SJCRH30 (cell line): Measurements from ENCODE around the gene KLHDC1. TPM values are rescaled to one million over a fixed set of nuclear protein-coding genes. Genes with fewer than 3 reads are reported as not detected.
A peak's percentile ranks its signal among the peaks of the same experiment; 100 is the strongest.
"Not testable (repeated sequence)": the region's sequence is repeated elsewhere in the genome, so short reads cannot be mapped to it uniquely, and the experiment has no call there.

Source experiments
- DNase-seq, 2 experiments: peaks; one replicate each; pipeline ENCODE4 v3.0.0-alpha.2; 2015 to 2020
- H3K27ac ChIP-seq: fragments of 250-450 bp; sonication (Bioruptor Pico); 2 replicates; pipeline ENCODE4 v1.5.1; 2020; ENCODE audit warnings: mild to moderate bottlenecking, moderate library complexity
- H3K27me3 ChIP-seq: fragments of 250-450 bp; sonication (Bioruptor Pico); 2 replicates; pipeline ENCODE4 v1.5.1; 2020; ENCODE audit warnings: mild to moderate bottlenecking, moderate library complexity
- H3K36me3 ChIP-seq: fragments of 250-450 bp; sonication (Bioruptor Pico); 2 replicates; pipeline ENCODE4 v1.5.1; 2020; ENCODE audit warnings: mild to moderate bottlenecking, moderate library complexity
- H3K4me1 ChIP-seq: fragments of 250-450 bp; sonication (Bioruptor Pico); 2 replicates; pipeline ENCODE4 v1.5.1; 2020; ENCODE audit warnings: mild to moderate bottlenecking, moderate library complexity
- H3K4me3 ChIP-seq: fragments of 250-450 bp; sonication (Bioruptor Pico); 2 replicates; pipeline ENCODE4 v1.5.1; 2020; ENCODE audit warnings: mild to moderate bottlenecking, moderate library complexity
- H3K9me3 ChIP-seq: fragments of 250-450 bp; sonication (Bioruptor Pico); replicated peaks from 2 replicates; pipeline ENCODE4 v1.5.1; 2020; ENCODE audit warnings: mild to moderate bottlenecking, moderate library complexity
- total RNA-seq: library from RNA; depleted of rRNA; stranded (reverse); fragments of >200 nt; shearing (Covaris generic); gene quantifications from 2 replicates; pipeline ENCODE4 v1.2.3, GENCODE V29; 2014

The KLHDC1 gene
- total RNA-seq, 1 experiment from 2014 or later, result 0.32 TPM

- Histone ChIP-seq H3K27me3 (no peaks in the 10 kb centered on the region), H3K27ac (peak overlapping the region; percentile 82; the same call in 1 of the 2 replicates), H3K4me1 (peaks cover 3% of the 10 kb centered on the region; the same call in 1 of the 2 replicates), H3K4me3 (peak overlapping the region; percentile 86), H3K9me3 (no peaks in the 10 kb centered on the region), H3K36me3 (no peaks in the 10 kb centered on the region)
- DNase-seq, result peak in 1 of 2 experiments; percentile 33
Observed at GRCh38 chr14:49766839-49767238, 73.9 kb downstream of the KLHDC1 start.

GRCh38 chr14:49767270-49767570, 74.3 kb downstream of the KLHDC1 start:
- no peaks in the 10 kb centered on the region for H3K9me3 ChIP-seq
- no peak for DNase-seq
- peak overlapping the region; percentile 82 for H3K27ac ChIP-seq
- H3K4me1 ChIP-seq, result peaks cover 3% of the 10 kb centered on the region; the same call in 1 of the 2 replicates
- no peaks in the 10 kb centered on the region for H3K27me3 ChIP-seq
- 0 out of 2 replicates have a peak, but pooled peaks cover 2% of the 10 kb centered on the region for H3K36me3 ChIP-seq
- H3K4me3 ChIP-seq, result peak overlapping the region; percentile 86

DNA sequence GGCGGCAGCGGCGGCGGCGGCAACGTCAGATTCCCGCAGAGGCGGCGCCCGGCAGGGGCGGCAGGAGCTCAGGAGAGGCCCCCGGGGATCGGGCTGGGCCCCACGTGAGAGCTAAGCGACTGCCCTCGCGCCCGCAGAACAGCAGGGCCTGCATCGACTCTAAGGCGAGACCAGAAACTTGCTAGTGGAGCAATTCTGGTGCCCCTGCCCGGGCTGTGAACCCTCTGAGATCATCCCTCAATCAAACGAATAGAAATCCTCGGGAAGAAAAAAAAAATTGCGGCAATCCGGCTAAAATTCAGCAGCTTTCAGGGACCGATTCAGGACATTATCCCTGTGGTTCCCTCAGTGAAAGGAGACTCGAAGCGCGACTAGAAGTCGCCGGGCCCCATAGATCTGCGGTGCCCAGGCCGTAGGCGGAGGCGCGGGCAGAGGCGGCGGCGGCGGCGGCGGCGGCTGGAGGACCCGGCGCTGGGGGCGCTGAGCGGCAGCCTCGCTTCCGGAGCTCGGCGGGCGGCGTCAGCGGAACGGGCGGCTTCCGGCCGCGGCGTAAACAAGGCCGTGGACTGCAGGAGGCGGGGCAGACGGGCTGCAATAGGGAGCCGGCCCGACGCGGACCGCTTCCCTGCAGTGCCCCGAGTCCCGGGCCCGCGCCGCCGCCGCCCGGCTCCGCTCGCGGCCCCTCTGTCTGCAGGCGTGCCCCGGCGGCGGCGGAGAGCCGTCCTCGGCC, 74.8 kb downstream of the KLHDC1 start, which contains the start of gene KLHDC2:
TSS of gene KLHDC2 (plus strand) at position 583 of the 730 bp plus-strand sequence. CDS start 316 bp downstream, outside the sequence.
- peak within 1 kb of the TSS; percentile 86 for H3K4me3 ChIP-seq
- H3K4me1 ChIP-seq, result peaks cover 3% of the 10 kb centered on the region; the same call in 1 of the 2 replicates
- DNase-seq, result peak; percentile 84
- H3K9me3 ChIP-seq, result no peaks in the 10 kb centered on the region
- H3K27ac ChIP-seq, result peak within 1 kb of the TSS; percentile 82
- no peaks in the 10 kb centered on the region for H3K27me3 ChIP-seq
- H3K36me3 ChIP-seq, result 0 out of 2 replicates have a peak, but pooled peaks cover 2% of the 10 kb centered on the region

GRCh38 chr14:49768301-49769121, 75.6 kb downstream of the KLHDC1 start:
- H3K9me3 ChIP-seq, result no peaks in the 10 kb centered on the region
- peak overlapping the region; percentile 82 for H3K27ac ChIP-seq
- 0 out of 2 replicates have a peak, but pooled peaks cover 2% of the 10 kb centered on the region for H3K36me3 ChIP-seq
- peak; percentile 31 to 54 for DNase-seq
- peak overlapping the region; percentile 86 for H3K4me3 ChIP-seq
- no peaks in the 10 kb centered on the region for H3K27me3 ChIP-seq
- H3K4me1 ChIP-seq, result peaks cover 3% of the 10 kb centered on the region; the same call in 1 of the 2 replicates

GRCh38 chr14:49769171-49769570, 76.3 kb downstream of the KLHDC1 start:
- peak in 1 of 2 experiments; percentile 9 for DNase-seq

DNA sequence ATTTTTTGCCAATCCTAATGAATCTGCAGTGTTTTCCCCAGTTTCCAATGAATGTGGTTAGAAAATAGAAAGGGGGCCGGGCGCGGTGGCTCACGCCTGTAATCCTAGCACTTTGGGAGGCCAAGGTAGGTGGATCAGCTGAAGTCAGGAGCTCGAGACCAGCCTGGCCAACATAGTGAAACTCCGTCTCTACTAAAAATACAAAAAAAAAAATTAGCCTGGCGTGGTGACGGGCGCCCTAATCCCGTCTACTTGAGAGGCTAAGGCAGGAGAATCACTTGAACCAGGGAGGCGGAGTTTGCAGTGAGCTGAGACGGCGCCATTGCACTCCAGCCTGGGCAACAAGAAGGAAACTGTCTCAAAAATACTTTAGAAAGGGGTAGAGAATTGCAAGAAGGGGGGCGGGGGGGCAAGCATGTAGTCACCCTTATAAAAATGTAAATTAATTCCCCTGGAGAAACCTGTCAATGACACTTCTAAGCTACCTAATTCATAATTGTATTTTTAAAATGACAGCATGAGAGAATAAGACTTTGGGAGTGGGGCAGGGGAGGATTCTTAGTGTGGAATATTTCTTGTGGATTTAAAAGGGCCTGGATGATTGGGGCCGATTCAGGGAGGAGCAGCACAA, 76.8 kb downstream of the KLHDC1 start:
- 0 out of 2 replicates have a peak, but pooled peaks cover 2% of the 10 kb centered on the region for H3K36me3 ChIP-seq
- no peaks in the 10 kb centered on the region for H3K27me3 ChIP-seq
- peak overlapping the region; percentile 86 for H3K4me3 ChIP-seq
- peak overlapping the region; percentile 82; the same call in 1 of the 2 replicates for H3K27ac ChIP-seq
- DNase-seq, result no peak
- H3K9me3 ChIP-seq, result no peaks in the 10 kb centered on the region
- peaks cover 3% of the 10 kb centered on the region; the same call in 1 of the 2 replicates for H3K4me1 ChIP-seq

More at GRCh38 chr14:49769171-49769570, 76.3 kb downstream of the KLHDC1 start:
- Histone ChIP-seq H3K4me1 (peaks cover 3% of the 10 kb centered on the region; the same call in 1 of the 2 replicates), H3K36me3 (0 out of 2 replicates have a peak, but pooled peaks cover 2% of the 10 kb centered on the region), H3K27me3 (no peaks in the 10 kb centered on the region), H3K9me3 (no peaks in the 10 kb centered on the region), H3K4me3 (peak overlapping the region; percentile 86), H3K27ac (peak overlapping the region; percentile 82)

DNA sequence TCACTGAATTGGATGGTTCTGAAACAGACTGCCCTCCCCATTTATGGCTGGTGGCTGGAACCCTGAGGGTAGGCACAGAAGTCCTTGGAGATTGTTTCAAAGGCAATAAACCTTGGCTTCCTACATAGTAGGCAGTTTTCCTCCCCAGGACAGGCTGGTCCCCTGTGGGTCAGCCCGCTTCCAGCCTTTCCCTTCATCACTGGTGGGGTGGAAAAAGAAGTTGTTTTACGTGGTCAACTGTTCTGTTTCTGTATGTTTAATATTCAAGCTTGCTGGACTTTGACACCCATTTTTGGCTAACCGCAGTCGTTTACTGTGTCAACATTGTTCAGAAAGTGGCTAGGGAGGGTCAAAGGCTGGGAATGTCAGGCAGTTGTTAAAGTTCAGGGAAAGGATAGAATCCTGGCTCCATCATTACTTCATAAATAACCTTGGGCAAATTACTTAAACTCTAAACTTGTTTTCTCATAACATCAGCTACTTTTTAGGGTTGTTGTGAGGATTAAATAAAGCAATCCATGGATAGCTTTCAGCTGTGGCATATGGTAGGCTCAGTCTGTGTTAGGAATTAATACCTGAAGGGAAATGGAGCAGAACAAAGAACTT, 77.4 kb downstream of the KLHDC1 start:
- Histone ChIP-seq H3K9me3 (no peaks in the 10 kb centered on the region), H3K27ac (no peak overlapping the region)

DNA sequence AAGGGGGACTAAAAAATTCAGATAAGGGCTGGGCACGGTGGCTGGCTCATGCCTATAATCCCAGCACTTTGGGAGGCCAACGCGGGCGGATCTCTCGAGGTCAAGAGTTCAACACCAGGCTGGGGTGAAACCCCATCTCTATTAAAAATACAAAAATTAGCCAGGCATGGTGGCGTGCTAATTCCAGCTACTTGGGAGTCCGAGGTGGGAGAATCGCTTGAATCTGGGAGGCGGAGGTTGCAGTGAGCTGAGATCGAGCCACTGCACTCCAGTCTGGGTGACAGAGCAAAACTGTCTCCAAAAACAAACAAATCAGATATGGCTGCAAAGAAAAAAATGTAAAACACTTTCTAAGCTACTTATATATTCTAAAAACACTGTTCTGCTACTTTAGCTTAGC, 78.8 kb downstream of the KLHDC1 start:
- not testable (repeated sequence) for H3K27ac ChIP-seq, DNase-seq

More for the DNA sequence above, 77.4 kb downstream of the KLHDC1 start:
- no peaks in the 10 kb centered on the region for H3K27me3 ChIP-seq
- no peak overlapping the region for H3K4me3 ChIP-seq
- peaks cover 2% of the 10 kb centered on the region; the same call in 1 of the 2 replicates for H3K36me3 ChIP-seq
- H3K4me1 ChIP-seq, result peaks cover 3% of the 10 kb centered on the region; the same call in 1 of the 2 replicates
- DNase-seq, result no peak

DNA sequence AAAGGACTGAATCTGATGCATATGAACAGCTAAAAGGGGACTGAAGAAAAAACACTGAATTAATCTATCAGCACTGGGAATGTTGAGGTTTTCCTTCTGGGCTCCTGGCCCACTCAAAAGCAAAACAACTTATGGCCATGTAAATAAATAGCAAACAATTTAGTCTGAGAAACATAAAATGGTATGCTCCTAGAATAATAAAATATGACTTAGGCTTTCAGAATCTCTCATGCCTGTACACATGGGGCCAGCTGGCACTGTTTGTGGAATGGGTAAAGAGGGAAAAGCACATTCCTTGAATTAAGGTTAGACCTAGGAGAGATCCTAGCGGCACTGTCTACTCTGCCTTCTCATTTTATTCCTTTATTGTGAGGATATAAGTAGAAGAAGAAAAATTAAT, 81.2 kb downstream of the KLHDC1 start:
- H3K36me3 ChIP-seq, result peaks cover 21% of the 10 kb centered on the region
- no peaks in the 10 kb centered on the region for H3K4me1 ChIP-seq
- no peaks in the 10 kb centered on the region for H3K27me3 ChIP-seq
- no peak overlapping the region for H3K4me3 ChIP-seq
- H3K9me3 ChIP-seq, result no peaks in the 10 kb centered on the region
- no peak overlapping the region for H3K27ac ChIP-seq
- DNase-seq, result no peak

More for the DNA sequence above, 78.8 kb downstream of the KLHDC1 start:
- not testable (repeated sequence) for H3K4me3 ChIP-seq, H3K36me3 ChIP-seq, H3K9me3 ChIP-seq, H3K4me1 ChIP-seq, H3K27me3 ChIP-seq

GRCh38 chr14:49778421-49778820, 85.5 kb downstream of the KLHDC1 start:
- Histone ChIP-seq H3K9me3 (no peaks in the 10 kb centered on the region), H3K27ac (no peak overlapping the region), H3K4me1 (no peaks in the 10 kb centered on the region), H3K4me3 (no peak overlapping the region), H3K27me3 (no peaks in the 10 kb centered on the region), H3K36me3 (peaks cover 54% of the 10 kb centered on the region)
- DNase-seq, result no peak

GRCh38 chr14:49781040-49781439, 88.1 kb downstream of the KLHDC1 start:
- not testable (repeated sequence) for H3K9me3 ChIP-seq, DNase-seq, H3K27me3 ChIP-seq, H3K27ac ChIP-seq, H3K4me3 ChIP-seq, H3K4me1 ChIP-seq
- peaks cover 69% of the 10 kb centered on the region for H3K36me3 ChIP-seq

DNA sequence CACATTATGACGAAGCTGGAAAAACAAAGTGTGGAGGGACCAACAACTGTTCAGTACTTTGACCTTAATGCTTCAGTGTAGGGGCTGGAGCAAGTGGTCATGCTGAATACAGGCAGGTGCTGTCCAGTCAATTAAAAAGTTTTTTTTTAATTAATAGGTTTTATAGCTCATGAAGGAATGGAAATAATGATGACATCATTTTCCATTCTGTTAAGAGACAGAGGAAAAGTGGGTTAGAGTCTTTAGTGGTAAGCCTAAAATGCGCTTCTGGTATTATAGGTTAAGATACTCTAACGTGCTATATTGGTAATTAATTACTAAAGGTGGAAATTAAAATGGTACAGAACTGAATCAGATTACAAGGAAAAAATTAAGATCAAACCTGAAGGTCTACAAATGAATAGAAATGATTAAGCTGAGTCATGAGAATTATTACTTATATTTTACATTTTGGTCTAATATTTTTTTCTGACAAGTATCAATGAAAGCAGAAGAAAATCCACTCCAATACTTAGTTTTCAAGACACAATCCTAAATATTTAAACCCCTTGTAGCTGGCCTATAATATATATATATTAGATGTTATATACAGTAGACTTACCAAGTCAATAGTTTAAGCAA, 90.6 kb downstream of the KLHDC1 start:
- no peaks in the 10 kb centered on the region for H3K9me3 ChIP-seq
- no peak for DNase-seq

GRCh38 chr14:49786315-49786714, 93.4 kb downstream of the KLHDC1 start:
- peaks cover 79% of the 10 kb centered on the region for H3K36me3 ChIP-seq
- no peak for DNase-seq
- no peak overlapping the region for H3K4me3 ChIP-seq
- H3K27ac ChIP-seq, result no peak overlapping the region
- H3K27me3 ChIP-seq, result no peaks in the 10 kb centered on the region
- no peaks in the 10 kb centered on the region for H3K4me1 ChIP-seq
- H3K9me3 ChIP-seq, result no peaks in the 10 kb centered on the region

More for the DNA sequence above, 90.6 kb downstream of the KLHDC1 start:
- Histone ChIP-seq H3K27ac (no peak overlapping the region), H3K27me3 (no peaks in the 10 kb centered on the region), H3K4me1 (no peaks in the 10 kb centered on the region), H3K4me3 (no peak overlapping the region), H3K36me3 (peaks cover 76% of the 10 kb centered on the region)

DNA sequence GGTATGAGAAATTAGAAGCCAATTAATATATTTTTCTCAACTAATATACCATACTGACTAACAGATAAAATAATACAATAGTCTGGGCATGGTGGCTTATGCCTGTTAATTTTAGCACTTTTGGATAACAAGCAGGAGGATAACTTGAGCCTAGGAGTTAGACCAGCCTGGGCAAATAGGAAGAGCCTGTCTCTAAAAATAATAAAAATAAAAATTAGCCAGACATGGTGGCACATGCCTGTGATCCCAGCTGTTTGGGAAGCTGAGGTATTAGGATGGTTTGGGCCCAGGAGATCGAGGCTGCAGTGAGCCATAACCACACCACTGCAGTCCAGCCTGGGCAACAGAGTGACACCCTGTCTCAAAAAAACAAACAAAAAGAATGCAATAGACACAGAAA, 99.7 kb downstream of the KLHDC1 start:
- no peak overlapping the region for H3K4me3 ChIP-seq
- H3K9me3 ChIP-seq, result no peaks in the 10 kb centered on the region
- H3K27ac ChIP-seq, result no peak overlapping the region
- DNase-seq, result no peak
- H3K4me1 ChIP-seq, result no peaks in the 10 kb centered on the region
- no peaks in the 10 kb centered on the region for H3K27me3 ChIP-seq
- peaks cover 63% of the 10 kb centered on the region for H3K36me3 ChIP-seq
